Measurements from ENCODE around the gene LIPA.
A peak's percentile ranks its signal among the peaks of the same experiment; 100 is the strongest.
"Not testable (repeated sequence)": the region's sequence is repeated elsewhere in the genome, so short reads cannot be mapped to it uniquely, and the experiment has no call there.

LIPA gene

GRCh38 chr10:89207181-89207800 is 44.3 kb downstream of the LIPA start, which contains the start of gene CH25H:
Gene CH25H, minus strand, starts transcription at chr10:89207317. Its CDS starts 25 bp downstream, at chr10:89207292.
- peak; percentile 69 to 70 for DNase-seq

GRCh38 chr10:89206402-89207180 is 45.0 kb downstream of the LIPA start:
- peak; percentile 36 to 45 for DNase-seq

DNA sequence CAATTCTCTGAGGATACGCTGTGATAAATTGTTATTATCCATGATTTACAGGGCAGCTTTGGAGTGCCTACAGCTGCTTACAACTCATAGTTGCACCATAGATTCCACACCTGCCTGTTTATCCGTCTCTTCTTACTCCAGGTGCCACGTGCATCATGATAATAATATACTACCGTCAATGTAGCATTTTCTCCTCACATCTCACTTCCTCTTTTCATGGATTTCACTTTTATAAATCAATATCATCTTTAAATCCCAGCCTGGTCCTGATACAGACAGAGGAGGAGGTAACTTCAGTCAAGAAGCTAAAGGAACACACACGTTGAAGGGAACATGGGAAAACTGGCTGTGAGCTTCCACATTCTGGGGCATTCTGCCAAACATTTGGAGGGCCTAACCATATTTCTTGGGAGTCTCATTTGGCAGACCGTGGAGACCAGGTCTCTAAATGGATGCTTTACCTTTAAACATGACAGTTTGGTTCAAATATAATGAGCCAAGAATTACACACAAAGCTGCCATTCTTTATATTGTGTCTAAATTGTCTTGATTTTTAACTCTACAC is 46.9 kb downstream of the LIPA start:
- no peak for DNase-seq

- DNase-seq: no peak
Measured at GRCh38 chr10:89203237-89203636, 48.3 kb downstream of the LIPA start.

DNA sequence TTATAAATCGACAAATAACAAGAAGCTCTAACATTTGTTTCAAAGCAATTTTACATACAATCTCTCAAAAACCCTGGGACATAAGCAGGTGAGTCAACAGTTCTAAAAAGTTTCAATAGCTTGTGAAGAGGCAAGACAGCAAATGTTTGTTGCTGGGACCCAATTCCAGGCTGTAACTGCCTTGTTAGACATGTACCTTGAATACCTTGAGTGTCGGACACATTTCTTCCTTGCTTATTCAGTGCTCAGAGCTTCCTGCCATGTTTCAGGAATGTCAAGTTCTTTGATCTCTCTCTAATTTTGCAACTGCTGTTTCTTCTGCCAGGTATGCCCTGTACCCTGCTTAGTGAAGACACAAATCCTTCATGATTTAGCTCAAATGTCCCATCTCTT is 49.5 kb downstream of the LIPA start:
- DNase-seq: no peak

DNA sequence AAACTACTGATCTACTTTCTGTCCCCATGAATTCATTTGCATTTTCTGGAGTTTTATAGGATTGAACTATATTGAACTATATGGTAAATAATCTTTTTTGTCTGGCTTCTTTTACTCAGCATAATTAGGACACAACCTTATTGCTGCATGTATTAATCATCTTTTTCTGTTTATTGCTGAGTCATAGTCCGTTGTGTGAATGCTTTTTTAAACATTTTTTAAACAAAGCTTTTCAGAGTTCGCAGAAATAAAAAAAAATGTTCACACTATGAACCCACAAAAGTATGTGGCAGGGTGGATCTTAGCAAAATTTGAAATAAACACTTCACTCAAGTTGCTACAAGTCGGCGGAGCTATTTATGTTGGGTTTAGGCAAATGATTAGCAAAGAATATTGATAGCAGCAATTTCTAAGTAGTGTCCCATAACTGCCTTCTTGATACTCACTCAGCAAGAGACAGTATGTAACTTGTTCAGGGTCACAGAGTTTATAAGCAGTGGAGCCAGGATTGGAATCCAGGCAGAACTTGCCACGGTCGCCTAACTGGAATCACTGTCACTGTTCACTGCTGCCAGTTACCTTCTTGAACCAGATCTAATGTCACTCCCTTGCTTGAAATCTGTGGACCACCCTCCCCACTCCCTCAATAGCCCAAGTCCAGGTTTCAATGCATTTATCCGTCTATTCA is 50.1 kb downstream of the LIPA start:
- DNase-seq: no peak

- DNase-seq: no peak
Measured at GRCh38 chr10:89197473-89197872, 54.1 kb downstream of the LIPA start.

DNA sequence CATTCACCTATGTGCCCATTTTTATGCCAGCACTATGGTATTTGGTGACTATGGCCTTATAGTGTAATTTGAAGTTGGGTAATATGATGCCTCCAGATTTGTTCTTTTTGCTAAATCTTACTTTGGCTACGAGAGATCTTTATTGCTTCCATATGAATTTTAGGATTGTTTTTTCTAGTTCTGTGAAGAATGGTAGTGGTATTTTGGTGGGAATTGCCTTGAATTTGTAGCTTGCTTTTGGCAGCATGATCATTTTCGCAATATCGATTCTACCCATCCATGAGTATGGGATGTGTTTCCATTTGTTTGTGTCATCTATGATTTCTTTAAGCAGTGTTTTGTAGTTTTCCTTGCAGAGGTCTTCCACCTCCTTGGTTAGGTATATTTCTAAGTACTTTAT is 60.3 kb downstream of the LIPA start:
- DNase-seq: not testable (repeated sequence)

GRCh38 chr10:89189211-89189734 is 62.3 kb downstream of the LIPA start:
- no peak for DNase-seq

- DNase-seq: no peak
Measured at GRCh38 chr10:89185658-89186057, 65.9 kb downstream of the LIPA start.

DNA sequence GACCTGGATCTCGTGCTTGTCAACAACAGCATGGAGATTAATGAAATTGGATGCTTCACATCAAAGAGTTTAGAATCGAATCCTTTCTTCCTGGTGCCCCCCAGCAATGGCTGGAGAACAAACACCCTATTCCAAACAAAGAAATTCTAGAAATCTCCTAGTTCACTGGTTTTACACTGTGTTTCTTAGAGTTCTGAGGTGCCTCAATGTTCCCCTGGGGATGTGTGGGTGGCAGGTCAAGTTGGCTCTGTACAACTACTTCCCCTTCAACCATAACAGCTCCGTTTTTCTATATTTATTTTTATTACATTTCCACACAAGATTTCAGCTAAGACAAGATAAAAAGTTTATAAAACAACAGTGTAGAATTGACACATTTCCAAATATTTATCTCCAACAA is 66.9 kb downstream of the LIPA start:
- DNase-seq: no peak

DNA sequence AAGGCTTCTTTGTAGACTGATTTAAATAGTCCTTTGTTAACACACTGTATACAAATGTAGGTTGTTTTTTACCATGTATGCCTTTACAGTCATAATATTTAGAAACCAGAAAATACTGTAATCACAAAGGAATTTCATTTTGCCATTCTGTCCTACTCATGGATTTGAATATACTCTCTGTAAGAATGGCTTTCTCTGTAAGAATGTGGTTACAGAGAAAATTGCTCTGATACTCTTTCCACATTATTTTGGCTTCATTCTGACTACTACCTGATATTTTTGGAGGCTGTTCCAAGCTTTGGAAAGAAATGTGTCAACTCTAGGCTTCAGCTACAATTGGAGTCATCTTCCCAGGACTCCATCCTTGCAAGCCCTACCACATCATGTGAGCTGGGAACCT is 68.0 kb downstream of the LIPA start:
- DNase-seq: no peak

- DNase-seq: no peak
Measured at GRCh38 chr10:89182894-89183293, 68.7 kb downstream of the LIPA start.

DNA sequence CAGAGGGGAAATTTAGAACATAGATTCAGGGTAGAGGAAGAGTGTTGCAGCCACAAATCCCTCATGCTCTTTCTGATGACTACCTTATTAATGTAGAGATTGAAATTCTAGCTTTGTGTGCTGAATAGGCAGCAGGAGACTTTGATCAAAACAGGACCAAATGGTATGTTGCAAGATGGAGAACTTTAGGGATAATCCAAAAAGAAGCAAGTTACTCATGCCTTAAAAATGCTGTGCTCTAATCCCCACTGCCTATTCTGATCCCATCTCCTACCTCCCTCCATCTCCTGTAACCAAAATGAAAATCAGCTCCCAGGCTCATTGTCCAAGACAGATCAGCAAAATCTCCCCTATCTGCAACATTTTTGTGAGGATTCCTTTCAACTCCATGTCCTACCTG is 75.8 kb downstream of the LIPA start:
- DNase-seq: no peak

GRCh38 chr10:89173075-89173474 is 78.5 kb downstream of the LIPA start:
- DNase-seq: no peak

- DNase-seq: no peak
Measured at GRCh38 chr10:89171996-89172395, 79.6 kb downstream of the LIPA start.

DNA sequence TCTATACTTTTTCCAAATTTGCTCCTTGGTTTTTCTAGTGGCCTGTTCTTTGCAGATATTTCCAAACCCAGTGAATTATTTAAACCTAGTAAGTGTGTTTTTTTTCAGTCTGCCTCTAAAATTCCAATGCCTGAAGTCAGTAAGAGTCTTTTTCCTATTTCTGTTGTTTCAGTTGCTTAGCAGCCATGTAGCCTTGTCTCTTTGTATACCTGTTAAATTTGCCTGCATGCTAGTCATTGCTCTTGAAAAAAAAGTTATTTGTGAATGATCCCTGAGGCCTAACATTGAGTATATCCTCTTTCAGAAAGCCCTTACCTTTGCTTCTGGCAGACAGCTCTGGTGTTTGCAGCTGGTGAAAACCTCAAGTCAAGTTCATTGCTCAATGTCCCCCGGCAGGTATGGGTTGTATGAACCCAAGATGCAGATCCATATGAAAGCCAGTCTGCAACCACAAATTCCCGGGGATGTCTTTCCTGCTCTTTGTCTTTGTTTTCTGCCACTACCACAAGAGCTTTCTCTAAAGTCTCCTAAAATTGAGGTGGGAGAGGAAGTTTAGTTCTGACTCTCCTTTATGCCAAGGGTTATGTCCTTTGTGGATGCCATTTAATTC is 80.2 kb downstream of the LIPA start:
- DNase-seq: no peak

- DNase-seq: not testable (repeated sequence)
Measured at GRCh38 chr10:89168354-89168900, 83.1 kb downstream of the LIPA start.

DNA sequence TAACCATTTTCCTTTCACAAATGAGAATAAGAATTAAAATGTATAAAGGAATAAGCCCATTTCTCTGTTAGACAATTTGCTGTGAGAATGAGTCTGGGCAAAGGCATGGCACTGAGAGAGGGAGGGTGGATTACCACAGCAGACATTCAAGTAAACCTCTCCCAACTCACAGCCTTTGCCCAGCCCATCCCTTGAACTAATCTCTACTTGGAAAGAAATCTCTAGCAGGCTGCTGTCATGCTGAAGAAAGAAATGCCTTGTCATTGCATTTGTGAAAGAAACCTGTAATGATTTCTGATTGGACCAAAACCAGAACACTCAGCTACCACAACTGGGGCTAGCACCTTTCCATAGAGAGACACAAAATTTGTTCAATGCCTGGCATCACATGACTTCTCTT is 83.7 kb downstream of the LIPA start:
- no peak for DNase-seq

DNA sequence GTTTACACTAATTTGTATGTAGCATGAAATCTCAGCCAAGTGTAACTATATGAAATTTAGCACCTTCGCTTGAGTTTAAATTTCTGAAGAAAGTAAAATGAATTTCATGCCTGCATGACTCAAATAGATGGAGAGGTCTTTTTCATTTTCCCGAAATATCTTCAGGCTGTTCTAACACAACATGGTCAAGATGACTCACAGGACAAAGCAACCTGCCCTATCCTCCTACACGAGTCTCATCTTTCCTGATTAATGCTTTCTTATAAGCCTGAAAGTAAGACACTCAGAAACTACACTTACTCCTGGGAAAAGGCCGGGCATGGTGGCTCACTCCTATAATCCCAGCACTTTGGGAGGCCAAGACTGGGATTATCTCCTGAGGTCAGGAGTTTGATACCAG is 85.7 kb downstream of the LIPA start:
- DNase-seq: no peak

DNA sequence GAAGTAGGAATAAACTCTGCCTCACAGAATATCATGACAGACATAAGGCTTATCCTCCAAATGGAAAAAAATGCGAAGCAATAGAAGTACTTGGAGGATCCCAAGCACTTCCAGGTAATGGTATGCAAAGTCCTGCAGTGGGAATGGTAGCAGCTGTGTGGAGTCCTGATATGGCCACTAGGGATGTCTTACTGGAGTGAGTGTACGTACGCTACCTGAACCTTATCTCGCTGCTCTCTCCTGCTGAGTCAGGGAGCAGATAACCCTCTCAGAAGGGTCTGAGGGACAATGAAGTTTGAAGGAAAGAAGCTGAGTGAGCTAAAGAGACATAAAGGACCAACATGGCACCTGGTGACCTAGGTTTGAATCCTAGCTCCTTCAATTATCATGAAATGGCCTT is 86.7 kb downstream of the LIPA start:
- no peak for DNase-seq

DNA sequence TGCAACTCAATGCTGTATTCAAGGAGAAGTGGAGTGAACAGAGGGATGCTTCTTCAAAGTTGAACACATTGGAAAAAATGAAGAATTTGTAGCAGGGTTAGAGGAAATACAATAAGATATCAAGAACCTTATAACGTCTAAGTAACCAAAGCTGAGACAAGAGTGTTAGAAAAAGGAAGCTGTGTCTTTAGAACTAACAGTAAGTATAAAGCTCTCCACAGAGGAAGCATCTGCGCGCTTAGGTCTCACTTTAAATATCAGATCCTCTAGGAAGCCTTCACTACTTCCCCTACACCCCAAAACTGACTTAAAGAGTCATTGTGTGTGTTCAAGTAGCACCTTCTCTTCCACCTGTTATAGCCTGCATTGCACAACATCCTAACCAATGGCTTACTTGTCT is 87.5 kb downstream of the LIPA start:
- DNase-seq: no peak

Data from activated T-cell treated with anti-CD3 and anti-CD28 coated beads, Interleukin-2, amount 50 U/mL, for 48 hours (primary cell).